ENCODE data around the gene GPA33. TPM values are rescaled to one million over a fixed set of nuclear protein-coding genes. Genes with fewer than 3 reads are reported as not detected.

Gene GPA33
- polyA plus RNA-seq, 2 of the 4 experiments (the other 2 are of a cell fraction), result not detected

DNA sequence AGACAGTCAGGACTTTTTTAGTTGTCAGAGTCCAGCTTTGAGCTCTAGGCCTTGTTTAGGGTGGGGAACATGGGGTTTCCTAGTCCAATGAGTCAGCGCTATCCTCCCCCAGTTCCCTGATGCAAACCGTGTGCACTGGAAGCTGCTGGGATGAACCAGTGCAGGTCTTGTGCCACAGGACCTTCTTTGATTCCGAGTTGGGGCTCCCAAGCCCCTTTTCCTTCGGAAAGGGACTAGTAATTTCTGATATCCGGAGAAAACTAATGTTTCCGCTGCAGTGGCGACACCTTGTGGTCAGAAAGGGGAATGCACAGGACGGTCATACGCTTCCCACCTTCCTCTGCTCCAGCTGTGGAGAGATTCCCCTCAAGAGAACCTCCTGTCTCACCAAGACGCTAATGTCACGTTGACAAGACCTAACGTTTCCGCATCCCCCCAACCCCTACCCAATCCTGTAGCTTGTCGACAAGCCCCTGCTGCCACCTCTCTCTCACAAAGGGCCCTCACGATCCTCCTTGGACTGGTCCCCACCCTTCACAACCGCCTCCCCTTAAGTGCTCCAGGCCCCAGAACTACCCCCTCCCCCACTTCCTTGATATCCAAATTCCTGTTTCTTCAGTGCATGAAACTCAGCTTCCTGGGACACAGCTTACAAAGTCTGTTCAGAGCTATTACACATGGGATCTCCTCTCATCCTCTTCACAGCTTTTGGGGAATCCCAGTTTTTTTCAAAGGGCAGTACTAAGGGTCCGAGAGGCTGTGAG is 30.9 kb downstream of the GPA33 start (continued):
- no peak for TF ChIP-seq ZSCAN20 (CRISPR knock-in tag; IDR thresholded peaks at IDR 0.05)
- TF ChIP-seq, protein P1, sequence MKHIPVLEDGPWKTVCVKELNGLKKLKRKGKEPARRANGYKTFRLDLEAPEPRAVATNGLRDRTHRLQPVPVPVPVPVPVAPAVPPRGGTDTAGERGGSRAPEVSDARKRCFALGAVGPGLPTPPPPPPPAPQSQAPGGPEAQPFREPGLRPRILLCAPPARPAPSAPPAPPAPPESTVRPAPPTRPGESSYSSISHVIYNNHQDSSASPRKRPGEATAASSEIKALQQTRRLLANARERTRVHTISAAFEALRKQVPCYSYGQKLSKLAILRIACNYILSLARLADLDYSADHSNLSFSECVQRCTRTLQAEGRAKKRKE (CRISPR knock-in tag; IDR thresholded peaks at IDR 0.05; ENCODE audit: low read depth), result no peak
- no peak for TF ChIP-seq CEBPB (IDR thresholded peaks at IDR 0.05)
- TF ChIP-seq NPAS2 (CRISPR knock-in tag; IDR thresholded peaks at IDR 0.05; ENCODE audit: borderline replicate concordance), result no peak
- TF ChIP-seq RCOR1 (IDR thresholded peaks at IDR 0.05; ENCODE audit: low read depth, low read length), result no peak

DNA sequence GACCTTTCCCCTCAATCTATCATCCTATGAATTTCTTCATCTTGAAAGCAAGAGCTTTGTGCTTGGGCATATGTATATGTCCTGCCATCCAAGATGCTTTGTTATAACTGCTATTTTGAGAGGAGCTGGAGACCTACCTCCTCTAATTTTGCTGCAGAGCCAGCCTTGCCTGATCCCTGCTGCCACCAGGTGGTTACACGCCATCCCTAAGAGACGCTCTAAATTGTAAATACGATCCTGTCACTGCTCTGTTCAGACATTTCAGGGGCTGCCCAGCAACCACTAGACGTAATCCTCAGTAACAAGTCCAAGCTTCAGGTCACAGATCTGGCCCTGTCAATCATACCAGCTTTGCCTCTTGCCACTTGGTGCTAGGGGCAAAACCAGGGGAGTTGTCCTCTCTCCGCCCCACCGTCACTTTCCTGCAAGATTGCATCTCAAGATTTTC is 32.9 kb downstream of the GPA33 start:
- Histone ChIP-seq H3K27ac (no peak overlapping the region), H3K4me1 (no peaks in the 10 kb centered on the region), H3K4me3 (no peak overlapping the region), H3K9me3 (no peaks in the 10 kb centered on the region), H3K4me2 (peak overlapping the region; percentile 63)
- DNase-seq (ENCODE audit: low read depth in 1 of 2, low spot score in 1 of 2), result peak; percentile 51 to 76
- POLR2A ChIA-PET, result no interaction called here
- CTCF ChIA-PET, result interaction anchor here (0.6 to 18.6 kb wide), 20 partner anchors 9 to 1131 kb away, joined by 3 to 534 read pairs (median 6); partner anchors contain the start of gene POGK
- FAIRE-seq, result no peak
- TF ChIP-seq SMC3 (IDR thresholded peaks at IDR 0.05), result peak; percentile 85
- TF ChIP-seq CEBPB (IDR thresholded peaks at IDR 0.05), result no peak
- no peak for TF ChIP-seq NPAS2 (CRISPR knock-in tag; IDR thresholded peaks at IDR 0.05; ENCODE audit: borderline replicate concordance)
- TF ChIP-seq NR3C1 (IDR thresholded peaks at IDR 0.05), result no peak
- TF ChIP-seq, protein P2, sequence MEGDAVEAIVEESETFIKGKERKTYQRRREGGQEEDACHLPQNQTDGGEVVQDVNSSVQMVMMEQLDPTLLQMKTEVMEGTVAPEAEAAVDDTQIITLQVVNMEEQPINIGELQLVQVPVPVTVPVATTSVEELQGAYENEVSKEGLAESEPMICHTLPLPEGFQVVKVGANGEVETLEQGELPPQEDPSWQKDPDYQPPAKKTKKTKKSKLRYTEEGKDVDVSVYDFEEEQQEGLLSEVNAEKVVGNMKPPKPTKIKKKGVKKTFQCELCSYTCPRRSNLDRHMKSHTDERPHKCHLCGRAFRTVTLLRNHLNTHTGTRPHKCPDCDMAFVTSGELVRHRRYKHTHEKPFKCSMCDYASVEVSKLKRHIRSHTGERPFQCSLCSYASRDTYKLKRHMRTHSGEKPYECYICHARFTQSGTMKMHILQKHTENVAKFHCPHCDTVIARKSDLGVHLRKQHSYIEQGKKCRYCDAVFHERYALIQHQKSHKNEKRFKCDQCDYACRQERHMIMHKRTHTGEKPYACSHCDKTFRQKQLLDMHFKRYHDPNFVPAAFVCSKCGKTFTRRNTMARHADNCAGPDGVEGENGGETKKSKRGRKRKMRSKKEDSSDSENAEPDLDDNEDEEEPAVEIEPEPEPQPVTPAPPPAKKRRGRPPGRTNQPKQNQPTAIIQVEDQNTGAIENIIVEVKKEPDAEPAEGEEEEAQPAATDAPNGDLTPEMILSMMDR (IDR thresholded peaks at IDR 0.05), result peak; percentile 62
- peak; percentile 72 to 74 for TF ChIP-seq RAD21 (conservative IDR thresholded peaks at IDR 0.05 in 1 of 2, IDR thresholded peaks at IDR 0.05 in 1 of 2)
- 33% methylated on average over 6 of the region's 6 CpGs for WGBS (ENCODE audit: missing lambda C conversion rate)
- peak; percentile 85 for ATAC-seq

DNA sequence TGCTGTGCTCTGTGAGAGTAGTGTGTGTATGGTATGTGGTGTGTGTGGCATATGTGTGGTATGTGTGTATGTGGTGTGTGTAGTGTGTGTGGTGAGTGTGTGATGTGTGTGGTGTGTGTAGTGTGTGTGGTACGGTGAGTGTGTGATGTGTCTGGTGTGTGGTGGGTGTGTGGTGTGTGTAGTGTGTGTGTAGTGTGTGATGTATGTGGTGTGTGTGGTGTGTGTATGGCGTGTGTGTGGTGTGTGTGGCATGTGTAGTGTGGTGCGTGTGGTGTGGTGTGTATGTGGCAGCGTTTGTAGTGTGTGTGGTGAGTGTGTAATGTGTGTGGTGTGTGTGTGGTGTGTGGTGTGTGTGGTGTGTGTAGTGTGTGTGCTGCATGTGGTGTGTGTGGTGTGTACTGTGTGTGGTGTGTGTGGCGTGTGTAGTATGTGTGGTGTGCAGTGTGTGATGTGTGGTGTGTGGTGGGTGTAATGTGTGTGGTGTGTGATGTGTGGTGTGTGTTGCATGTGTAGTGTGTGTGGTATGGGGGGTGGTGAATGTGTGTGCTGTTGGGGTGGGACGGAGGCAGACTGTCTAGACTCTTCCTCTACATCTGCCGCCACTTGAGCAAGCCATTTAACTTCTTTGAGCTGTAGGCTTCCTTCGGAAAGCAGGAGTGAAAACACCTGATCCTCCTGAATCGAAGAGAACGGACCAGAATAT is 33.5 kb downstream of the GPA33 start:
- TF ChIP-seq TP53 (CRISPR knock-in tag; IDR thresholded peaks at IDR 0.05), result no peak
- TF ChIP-seq, protein P3, sequence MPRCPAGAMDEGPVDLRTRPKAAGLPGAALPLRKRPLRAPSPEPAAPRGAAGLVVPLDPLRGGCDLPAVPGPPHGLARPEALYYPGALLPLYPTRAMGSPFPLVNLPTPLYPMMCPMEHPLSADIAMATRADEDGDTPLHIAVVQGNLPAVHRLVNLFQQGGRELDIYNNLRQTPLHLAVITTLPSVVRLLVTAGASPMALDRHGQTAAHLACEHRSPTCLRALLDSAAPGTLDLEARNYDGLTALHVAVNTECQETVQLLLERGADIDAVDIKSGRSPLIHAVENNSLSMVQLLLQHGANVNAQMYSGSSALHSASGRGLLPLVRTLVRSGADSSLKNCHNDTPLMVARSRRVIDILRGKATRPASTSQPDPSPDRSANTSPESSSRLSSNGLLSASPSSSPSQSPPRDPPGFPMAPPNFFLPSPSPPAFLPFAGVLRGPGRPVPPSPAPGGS (IDR thresholded peaks at IDR 0.05), result no peak
- no peak for TF ChIP-seq RFX5 (IDR thresholded peaks at IDR 0.05)
- TF ChIP-seq GATA3 (IDR thresholded peaks at IDR 0.05; ENCODE audit: borderline replicate concordance), result no peak
- no peak for TF ChIP-seq HOXA7 (CRISPR knock-in tag; IDR thresholded peaks at IDR 0.05)
- H3K9me3 ChIP-seq, result no peaks in the 10 kb centered on the region
- FAIRE-seq, result no peak
- 22% methylated on average over 10 of the region's 10 CpGs for WGBS (ENCODE audit: missing lambda C conversion rate)
- no peak overlapping the region for H3K27ac ChIP-seq
- peak overlapping the region; percentile 63 for H3K4me2 ChIP-seq
- H3K4me3 ChIP-seq, result no peak overlapping the region
- ATAC-seq, result peak; percentile 59 to 70
- CTCF ChIA-PET, result interaction anchor here (0.6 to 18.6 kb wide), 17 partner anchors 9 to 1131 kb away, joined by 3 to 534 read pairs (median 6); no protein-coding TSS in a partner anchor
- H3K4me1 ChIP-seq, result no peaks in the 10 kb centered on the region
- POLR2A ChIA-PET, result no interaction called here
- peak in 1 of 2 experiments; percentile 58 for DNase-seq (ENCODE audit: low read depth in 1 of 2, low spot score in 1 of 2)
